ENCODE data around the gene TACC3. TPM values are rescaled to one million over a fixed set of nuclear protein-coding genes. Genes with fewer than 3 reads are reported as not detected.
"Not testable (repeated sequence)": the region's sequence is repeated elsewhere in the genome, so short reads cannot be mapped to it uniquely, and the experiment has no call there.

TACC3 gene
- 22.3 and 22.6 TPM in 2 replicates for total RNA-seq (2014; rRNA removed; shearing (Covaris generic))

DNA sequence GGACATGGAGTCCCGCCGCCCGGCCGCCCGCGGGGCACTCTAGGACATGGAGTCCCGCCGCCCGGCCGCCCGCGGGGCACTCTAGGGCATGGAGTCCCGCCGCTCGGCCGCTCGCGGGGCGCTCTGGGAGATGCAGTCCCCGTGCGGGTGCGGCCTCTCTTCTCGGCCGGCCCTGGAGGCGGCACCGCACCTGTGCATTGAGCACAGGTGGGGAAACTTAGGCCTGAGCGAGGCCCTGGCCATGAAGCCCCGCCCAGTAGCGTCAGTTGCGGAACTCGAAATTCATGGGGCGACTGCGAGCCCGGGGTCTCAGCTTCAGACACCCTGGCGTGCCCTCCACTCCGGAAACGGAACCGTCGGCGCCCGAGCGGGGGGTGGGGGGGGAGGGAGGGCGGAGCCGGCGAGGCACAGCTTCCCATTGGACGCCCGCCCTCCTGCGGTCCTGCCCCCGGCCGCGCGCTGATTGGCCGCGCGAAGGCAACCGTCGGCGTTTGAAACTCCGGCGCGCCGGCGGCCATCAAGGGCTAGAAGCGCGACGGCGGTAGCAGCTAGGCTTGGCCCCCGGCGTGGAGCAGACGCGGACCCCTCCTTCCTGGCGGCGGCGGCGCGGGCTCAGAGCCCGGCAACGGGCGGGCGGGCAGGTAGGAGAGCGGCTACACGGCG, at the start of gene TACC3, which contains the start of gene TMEM129:
Gene TACC3, plus strand, starts transcription at position 519 of the 663 bp plus-strand sequence. CDS start 1,901 bp downstream, outside the sequence.
Gene TMEM129, minus strand, starts transcription at position 321 of the 663 bp plus-strand sequence. CDS start 486 bp downstream, outside the sequence.
- DNase-seq (ENCODE audit: low spot score), result peak; percentile 94

DNA sequence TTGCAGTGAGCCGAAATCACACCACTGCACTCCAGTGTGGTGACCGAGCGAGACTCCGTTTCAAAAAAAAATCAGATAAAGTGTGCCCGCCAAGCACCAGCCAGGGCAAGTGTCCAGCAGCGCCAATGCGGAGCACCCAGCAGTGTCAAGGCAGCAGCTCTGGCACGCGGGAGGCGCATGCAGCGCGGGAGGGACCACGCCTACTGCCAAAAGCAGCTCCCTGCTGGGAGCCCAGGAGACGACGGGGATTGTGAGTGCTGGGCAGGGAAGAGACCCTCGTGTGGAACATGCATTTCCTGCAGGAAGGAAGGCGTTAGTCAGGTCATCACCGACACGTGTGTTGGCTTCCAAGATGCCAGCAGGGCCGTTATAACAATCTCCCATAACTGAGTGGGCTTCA, 47.6 kb upstream of the TACC3 start:
- no peak for DNase-seq (ENCODE audit: low spot score)

DNA sequence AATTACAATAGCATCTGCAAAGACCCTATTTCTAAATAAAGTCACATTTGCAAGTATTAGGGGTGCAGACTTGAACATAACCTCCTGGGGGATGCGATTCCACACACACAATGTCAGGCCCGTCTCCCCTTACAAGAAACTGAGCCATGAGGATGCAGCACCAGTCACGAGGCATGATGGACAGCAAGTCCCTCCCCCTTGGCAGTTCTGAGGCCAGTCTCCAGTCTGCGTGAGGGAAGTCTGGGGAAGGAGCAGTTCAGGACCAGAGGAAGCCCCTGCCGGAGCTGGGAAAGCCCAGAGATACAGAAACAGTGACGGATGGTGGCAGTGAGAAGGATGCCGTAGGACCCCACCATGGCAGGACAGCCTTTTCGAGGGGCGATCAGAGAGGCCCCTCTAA, 46.6 kb upstream of the TACC3 start:
- no peak for DNase-seq (ENCODE audit: low spot score)

DNA sequence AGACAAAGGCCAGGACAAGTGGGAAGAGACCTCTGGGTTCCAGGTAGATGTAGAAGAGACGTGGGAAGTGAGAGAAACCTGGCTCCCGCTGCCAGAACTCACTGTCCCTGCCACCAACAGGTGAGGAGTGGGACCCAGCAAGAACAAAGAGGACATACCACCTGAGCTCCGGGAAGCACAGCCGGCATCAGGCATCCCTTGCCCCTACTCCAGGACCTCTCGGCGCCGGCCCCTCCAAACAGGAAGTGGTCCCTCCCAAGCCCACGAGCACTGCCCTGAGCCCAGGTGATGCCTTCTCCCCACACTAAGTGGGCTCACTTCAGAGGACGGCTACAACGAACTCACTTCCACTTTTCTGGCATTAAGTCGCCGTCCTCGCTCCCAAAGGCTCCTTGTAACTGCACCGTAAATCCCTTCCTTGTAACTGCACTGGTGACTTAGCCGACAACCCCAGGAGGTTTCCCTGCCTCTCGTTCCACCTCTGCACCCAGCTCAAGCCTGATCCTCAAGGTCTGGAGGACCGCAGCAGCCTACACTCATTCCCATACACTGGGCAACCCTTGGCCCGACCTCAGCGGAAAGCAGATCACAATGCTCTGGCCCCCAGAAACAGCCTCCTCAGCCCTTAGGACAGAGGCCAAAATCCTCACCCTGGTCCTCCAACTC, 46.1 kb upstream of the TACC3 start:
- DNase-seq (ENCODE audit: low spot score), result no peak

DNA sequence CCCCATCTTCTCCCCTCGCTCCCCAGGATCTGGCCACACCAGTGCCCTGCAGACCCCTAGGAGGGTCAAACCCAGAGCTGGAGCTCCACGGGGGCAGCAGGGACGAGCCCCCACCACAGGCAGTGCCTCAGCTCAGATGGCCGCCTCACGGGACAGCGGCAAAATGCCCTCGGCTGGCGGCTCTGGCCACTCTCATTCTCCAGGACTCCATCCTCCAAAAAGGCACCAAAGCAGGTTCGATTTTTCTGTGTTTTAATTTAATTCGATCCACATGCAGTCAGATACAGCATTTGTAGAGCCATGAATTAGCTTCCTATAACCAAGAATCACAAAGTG, 45.6 kb upstream of the TACC3 start:
- no peak for DNase-seq (ENCODE audit: low spot score)

DNA sequence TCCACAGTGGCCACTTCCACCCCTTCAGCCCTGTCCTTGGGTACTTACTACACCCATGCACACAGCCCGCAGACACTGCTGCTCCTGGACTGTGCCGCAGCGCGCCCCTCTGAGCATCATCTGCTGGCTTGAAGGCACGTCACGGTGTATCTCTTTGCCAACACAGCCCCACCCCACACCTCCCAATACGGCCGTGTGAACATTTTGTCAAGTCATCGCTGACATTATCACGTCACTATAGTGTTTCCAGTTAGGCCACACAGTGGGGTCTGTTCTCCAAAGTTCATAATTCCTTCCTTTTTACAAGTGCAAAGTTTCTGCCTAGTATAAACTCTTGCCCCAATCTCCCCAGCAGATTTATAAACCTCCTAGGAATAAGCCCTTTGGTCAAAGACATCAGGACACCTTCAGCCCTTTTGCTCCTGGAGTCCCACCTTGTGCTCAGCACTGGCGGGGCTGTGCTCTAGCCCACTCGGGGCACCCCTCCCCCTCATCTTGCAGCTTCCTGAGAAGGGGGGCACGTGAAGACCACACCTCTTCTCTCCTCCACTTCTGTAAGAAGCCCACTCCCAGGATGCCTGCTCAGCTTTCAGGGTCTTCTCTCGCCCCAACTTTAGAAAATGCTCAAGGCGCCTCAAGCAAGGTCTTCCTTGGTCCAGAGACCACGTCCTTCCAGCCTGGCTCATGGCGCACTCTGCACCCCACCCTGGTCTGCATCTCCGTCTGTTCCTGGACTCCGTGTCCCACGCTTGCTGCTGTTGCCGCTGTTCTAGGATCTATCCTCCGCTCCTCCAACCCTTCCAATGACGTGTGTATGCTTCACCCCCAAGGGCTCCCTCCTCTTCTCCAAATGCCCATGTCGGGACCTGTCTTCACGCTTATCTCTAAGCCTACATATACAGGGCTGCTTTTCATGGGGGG, 44.5 kb upstream of the TACC3 start:
- DNase-seq (ENCODE audit: low spot score), result no peak

DNA sequence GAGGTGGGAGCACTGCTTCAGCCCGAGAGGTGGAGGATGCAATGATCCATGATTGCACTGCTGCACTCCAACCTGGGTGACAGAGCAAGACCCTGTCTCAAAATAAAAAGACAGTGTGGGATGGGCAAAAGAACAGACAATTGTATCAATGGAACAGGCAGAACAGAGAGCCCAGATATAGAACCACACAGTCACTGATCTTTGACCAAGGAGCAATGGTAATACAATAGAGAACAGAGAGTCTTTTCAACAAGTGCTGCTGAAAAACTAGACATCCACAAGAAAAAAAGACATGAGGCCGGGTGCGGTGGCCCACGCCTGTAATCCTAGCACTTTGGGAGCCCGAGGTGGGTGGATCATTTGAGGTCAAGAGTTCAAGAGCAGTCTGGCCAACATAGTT, 43.1 kb upstream of the TACC3 start:
- no peak for DNase-seq (ENCODE audit: low spot score)

DNA sequence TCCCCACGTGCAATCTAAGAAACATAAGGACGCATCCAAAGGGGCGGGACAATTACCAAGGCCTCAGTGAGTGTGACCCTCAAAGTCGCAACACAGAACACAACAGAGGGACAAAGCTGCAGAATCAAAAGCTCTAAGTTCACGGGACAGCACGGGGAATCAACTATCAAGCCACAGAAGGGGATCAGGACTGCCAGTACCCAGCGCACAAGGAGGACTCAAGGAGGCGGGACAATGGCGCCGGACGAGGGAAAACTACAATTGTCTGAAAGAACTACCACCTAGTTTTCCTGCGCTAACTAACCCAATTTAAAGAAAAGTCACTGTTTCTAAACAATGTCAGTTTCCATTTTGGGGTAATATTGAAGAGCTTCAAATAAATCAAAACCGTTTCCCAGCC, 38.5 kb upstream of the TACC3 start:
- no peak for DNase-seq (ENCODE audit: low spot score)

DNA sequence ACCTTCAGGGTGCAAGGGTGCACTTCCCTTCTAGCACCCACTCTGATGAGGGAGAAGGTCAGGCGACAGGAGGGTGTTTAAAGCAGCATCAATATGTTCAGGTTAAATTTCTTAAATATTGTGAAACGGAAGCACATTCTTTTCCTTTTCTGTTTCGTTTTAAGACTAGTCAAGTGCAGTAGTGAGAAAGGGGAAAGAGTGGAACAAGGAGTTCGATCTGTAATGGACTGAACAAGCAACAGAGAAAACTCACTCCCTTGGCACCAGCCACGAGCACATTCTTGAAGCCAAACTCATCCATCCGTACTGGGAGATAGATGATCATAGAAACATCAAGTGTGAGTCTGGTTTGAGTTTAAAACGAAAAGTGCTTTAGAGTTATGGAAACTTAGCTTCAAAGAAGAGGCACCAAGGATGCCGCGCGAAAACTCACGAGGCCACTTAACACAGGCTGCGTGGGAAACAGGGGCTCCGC, 38.0 kb upstream of the TACC3 start:
- DNase-seq (ENCODE audit: low spot score), result no peak

DNA sequence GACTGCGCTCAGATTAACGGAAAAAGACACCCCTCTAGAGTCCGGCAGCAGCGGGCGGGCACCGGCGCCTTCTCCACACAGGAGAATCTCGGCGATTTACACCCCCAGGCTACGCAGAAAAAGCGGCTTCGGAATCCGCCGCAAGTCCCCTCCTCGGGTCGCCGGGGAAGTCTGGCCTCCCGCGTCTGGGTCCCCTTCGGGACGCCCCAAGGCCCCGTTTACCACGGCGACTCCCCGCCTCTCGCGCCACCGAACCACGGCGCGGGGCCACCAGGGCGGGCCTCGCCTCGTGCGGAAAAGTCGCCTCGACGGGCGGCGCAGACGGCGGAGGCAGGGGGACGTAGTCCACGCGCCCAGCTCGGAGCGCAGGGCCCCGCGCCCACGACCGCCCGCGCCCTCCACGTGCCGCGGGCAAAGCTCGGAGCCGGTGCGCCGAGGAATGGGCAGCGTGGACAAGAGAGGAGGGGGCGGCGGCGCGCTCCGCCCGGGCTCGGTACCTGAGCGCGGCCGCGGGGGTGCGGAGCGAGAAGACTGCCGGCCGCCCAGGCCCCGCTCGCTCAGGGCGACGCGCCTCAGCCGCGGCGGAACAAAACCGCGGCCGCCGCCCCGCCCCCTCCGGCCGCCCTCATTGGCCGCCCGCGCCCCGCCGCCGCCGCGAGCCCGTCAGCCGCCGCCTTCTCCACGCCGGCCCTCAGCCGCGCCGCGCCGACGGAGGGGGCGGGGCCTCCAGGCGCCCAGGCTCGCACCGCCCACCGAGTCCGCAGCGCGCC, 37.4 kb upstream of the TACC3 start, which contains the start of gene FAM53A:
Gene FAM53A, minus strand, starts transcription at position 578 of the 770 bp plus-strand sequence. CDS start 15,572 bp downstream, outside the sequence.
- peak; percentile 69 for DNase-seq (ENCODE audit: low spot score)

DNA sequence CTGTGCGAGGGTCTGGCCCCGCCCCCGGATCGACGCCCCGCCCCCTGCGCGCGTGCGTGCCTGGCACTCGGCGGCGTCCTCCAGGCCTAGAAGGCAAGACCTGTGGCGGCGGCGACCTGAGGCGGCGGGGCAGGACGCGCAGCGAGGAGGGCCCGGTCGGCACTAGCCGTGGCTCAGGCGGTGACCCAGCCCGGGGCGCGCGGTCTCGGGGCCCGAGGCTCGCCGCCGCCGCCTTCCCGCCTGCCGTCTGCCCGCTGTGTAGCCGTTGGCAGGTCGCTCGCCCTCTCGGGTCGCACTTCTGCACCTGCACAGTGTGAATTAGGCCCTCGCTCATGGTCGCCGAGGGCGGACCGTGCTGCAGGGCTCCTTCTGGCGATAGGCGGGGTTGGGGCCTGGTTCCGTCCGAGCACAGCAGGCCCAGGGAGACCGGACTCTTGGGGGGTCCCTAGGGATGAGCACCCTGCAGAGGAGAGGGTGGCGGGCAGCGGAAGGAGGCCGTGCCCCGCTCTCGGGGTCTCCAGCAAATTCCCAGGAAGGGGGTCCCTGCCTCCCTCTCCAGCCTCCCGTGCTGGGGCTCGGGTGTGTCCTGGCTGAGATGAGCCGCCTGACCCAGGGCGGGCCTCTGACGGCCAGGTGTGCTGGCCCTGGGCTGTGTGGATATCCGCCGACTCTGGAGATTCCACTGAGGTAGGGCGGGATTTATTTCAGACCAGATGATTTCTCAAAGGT, 36.7 kb upstream of the TACC3 start:
- DNase-seq (ENCODE audit: low spot score), result no peak

DNA sequence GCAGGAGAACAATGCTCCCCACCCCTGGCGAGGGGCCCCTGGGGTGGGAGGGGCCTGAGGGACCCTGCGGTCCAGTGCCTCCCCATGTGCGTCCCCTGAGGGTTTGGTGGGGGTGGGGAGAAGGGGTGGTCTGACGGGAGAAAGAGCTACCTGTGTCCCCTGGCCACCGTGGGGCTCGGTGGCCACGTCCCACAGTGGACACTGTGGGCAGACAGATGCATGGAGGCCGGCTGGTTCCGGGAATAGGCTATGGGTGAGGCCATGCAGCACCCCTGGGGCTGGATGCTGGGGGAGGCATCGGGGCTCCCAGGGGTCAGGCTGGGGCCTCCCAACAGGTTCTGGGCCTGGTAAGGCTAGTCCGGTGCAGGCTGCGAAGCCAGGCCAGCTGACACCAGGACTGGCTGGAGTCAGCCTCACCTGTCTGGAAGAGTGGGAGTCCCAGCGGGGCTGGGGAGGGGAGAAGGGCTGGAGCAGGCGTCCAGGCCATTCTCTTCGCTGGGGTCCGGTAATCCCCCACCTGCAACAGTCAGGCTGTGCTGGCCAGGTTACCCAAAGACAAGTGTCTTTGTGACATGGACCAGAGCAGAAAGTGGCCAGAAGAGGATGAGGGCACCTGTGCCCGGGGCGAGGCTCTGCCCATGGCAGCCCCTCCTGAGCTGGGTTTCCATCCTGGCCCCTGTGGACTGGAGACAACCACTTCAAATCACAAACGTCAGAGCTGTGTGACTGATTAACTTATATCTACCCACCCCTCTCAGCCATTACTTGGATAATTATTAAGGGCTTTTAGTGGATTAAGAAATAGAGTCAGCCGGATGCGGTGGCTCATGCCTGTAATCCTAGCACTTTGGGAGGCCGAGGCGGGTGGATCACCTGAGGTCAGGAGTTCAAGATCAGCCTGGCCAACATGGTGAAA, 35.8 kb upstream of the TACC3 start:
- no peak for DNase-seq (ENCODE audit: low spot score)

DNA sequence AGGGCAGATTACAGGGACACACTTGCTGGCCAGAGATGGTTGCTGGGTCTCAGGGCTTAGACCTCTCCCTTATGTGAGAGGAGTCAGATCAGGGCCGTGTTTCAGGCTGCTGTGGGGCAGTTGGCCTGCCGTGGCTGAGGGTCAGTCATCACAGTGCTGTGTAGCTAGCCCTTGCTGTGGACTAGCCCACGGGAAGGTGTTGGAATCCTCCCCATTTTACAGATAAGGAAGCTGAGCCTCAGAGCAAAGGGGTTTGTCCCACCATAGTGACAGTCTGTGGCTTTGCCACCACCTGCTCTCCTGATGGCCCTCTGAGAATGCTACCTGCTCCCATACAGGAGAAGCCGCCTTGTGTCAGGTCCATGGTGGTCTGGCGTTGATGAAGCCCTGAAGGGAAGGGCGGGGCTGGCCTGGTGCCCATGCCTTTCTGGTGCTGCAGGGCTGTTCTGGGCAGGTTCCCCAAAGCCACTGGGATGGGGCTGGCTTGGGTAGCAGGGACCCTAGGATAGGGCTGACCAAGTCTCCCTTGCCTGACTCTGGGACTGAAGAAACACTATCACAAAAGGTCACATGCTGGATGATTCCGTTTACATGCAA, 34.8 kb upstream of the TACC3 start:
- no peak for DNase-seq (ENCODE audit: low spot score)

DNA sequence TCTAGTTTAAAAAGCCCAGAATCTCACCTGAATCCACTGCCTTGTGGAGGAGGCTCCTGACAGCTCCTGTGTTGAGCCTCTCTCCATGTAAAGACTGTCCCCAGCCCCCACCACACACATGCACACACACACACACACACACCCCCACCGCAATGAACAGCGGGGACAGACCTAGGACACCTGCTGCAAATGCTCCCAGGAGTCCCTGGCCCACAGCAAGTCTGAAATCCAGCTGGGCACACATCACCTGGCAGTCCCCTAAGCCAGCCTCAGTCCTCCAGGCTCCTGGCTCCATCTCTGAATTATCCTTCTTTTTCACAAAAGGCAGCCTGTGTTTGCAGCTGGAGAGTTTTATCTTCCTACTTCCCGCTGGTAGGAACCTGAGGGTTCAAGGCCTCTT, 30.6 kb upstream of the TACC3 start:
- no peak for DNase-seq (ENCODE audit: low spot score)

DNA sequence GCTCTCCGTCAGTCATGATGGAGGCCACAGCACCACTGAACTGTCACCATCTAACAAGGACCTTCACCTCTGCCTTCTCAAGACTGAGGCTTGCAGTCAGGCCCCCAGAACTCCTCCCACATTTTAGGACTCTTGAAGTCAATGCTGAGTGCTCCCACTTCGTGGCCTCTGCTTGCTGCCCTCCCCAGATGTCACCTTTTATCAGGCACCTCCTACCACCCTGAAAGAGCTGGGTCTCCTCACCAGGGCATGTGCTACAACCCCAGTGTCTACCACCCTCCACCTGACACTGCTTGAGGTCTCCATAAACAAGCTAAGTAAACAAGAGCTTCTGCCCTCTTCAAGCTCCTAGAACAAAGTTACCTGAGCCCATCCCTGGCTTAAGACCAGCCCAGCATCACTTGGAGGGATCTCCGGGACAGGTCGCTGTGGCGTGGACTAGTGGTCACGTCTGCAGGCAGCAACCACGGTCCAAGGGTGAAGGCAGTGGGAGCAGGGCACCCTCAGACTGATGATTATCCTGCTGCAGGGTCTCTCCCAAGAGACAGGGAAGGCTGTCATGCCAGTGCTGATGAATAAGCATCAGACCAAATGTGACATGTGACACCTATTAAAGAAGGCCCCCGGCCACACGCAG, 29.5 kb upstream of the TACC3 start:
- no peak for DNase-seq (ENCODE audit: low spot score)

DNA sequence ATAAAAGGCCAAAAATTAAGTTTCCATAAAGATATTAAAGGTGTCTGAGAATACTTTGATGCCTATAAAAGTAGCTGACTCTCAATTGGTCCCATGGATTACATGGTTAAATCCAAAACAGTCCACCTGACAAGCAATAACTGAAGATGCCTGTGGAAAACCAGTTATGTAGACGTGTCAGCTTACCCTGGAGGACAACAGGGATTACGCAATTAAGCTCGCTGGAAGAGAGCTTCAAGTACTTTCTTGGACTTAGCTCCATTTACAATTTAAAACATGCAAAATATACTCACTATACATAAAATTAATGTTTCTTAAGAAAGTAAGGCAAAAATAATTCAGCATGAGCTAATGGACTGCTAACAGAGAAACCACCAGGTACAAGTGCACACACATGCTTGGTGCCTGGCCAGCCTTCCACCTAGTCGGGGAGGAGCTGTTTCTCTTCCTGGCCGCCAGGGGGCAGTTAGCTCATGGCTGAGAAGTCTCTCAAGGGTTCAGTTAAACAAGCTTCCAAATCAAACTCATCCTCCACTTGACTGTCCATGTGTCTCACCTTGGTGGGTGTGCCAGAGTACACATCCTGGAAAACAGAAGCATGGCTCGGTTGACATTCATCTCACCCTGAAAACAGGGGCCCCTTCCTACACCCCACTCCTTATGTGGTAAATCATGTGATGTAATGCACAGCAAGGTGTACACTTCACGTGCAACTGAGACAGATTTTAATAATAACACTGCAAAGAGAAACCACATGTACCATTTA, 28.0 kb upstream of the TACC3 start:
- DNase-seq (ENCODE audit: low spot score), result peak; percentile 72

DNA sequence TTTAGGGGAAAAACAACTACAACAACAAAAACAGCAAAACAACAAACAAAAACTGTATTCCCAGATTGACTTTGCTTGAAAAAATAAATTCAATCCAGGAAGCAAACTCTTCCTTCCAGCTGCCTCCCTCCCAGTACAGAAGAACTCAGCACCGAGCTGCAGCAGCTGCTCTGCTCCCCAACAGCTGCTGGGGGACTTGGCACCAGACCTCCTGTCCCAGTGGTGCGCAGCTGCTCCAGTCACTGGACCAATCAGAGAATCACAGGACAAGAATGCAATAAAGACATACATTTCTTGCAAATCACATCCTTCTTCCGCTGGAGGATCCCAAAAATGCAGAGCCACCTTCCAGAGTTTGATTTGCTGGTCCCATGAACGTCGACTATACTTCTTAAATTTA, 25.4 kb upstream of the TACC3 start:
- DNase-seq (ENCODE audit: low spot score), result no peak

DNA sequence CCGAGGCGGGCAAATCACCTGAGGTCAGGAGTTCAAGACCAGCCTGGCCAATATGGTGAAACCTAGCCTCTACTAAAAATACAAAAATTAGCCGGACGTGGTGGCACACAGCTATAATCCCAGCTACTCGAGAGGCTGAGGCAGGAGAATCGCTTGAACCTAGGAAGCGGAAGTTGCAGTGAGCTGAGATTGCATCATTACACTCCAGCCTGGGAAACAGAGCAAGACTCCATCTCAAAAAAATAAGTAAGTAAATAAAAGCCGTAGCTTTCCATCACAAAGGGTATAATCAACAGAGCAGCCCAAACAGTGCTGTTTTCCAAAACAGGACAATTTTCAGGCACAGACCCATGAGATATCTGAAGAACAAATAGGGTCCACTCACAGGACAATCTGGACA, 19.6 kb upstream of the TACC3 start:
- not testable (repeated sequence) for DNase-seq (ENCODE audit: low spot score)

All from H4 (cell line).